Measurements from ENCODE around the gene IFT122.
"Not testable (repeated sequence)": the region's sequence is repeated elsewhere in the genome, so short reads cannot be mapped to it uniquely, and the experiment has no call there.

Gene IFT122

GRCh38 chr3:129542747-129543146, 102.7 kb downstream of the IFT122 start:
- DNase-seq (ENCODE audit: low read depth, low spot score): no peak
- TF ChIP-seq CTCF (IDR thresholded peaks at IDR 0.05; ENCODE audit: low read depth, low read length): no peak
- H3K4me3 ChIP-seq (ENCODE audit: low read depth, low read length): no peak overlapping the region
- in situ Hi-C loops (cut with HindIII; ENCODE audit: low sequenced_read_pairs): no loop called here

DNA sequence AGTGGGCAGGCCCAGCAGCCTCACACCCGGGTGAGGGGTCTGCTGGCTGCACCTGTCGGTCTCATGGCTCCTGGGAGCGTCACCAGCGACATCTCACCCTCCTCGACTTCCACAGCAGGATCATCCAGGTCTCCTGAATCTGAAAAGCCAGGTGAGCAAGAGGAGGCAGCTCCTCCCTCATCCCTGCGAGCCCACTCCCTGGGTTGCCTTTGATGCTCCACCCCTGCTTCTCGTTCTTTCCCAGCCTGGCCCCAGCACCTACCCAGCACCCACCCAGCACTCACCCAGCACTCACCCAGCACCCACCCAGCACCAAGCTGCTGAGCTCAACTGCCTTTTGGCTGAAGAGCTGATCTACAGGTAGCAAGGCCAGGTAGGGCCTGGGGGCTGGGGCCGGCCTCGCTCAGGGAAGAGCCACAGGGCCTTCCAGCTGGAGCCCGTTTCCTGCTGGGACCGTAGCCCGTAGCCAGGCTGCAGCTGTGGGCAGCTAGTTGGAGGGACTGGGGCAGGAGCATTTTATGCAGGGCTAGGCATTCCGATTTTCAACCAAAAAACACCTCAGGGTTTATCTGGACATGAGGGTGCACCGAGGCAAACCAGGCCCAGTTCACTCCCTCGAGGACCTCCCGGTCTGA, 103.2 kb downstream of the IFT122 start, which contains the start of gene H1-8:
Gene H1-8, plus strand, starts transcription at position 20 of the 635 bp plus-strand sequence. Its CDS starts 44 bp downstream, at position 64.
- DNase-seq (ENCODE audit: low read depth, low spot score): no peak
- in situ Hi-C loops (cut with HindIII; ENCODE audit: low sequenced_read_pairs): no loop called here
- no peak within 1 kb of the TSS for H3K4me3 ChIP-seq (ENCODE audit: low read depth, low read length)
- TF ChIP-seq CTCF (IDR thresholded peaks at IDR 0.05; ENCODE audit: low read depth, low read length): no peak

GRCh38 chr3:129543999-129544398, 104.0 kb downstream of the IFT122 start:
- in situ Hi-C loops (cut with HindIII; ENCODE audit: low sequenced_read_pairs): no loop called here
- no peak overlapping the region for H3K4me3 ChIP-seq (ENCODE audit: low read depth, low read length)
- no peak for DNase-seq (ENCODE audit: low read depth, low spot score)
- TF ChIP-seq CTCF (IDR thresholded peaks at IDR 0.05; ENCODE audit: low read depth, low read length): no peak

DNA sequence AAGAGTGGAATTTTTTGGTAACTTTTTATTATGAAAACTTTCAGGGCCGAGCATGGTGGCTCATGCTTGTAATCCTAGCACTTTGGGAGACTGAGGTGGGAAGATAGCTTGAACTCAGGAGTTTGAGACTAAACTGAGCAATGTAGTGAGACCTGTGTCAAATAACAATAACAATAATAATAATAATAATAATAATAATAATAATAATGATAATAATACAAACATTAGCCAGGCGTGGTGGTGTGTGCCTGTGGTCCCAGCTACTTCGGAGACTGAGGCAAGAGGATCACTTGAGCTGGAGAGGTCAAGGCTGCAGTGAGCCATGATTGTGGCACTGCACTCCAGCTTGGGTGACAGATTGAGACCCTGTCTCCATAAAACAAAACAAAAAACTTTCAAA, 105.9 kb downstream of the IFT122 start:
- in situ Hi-C loops (cut with HindIII; ENCODE audit: low sequenced_read_pairs): not testable (repeated sequence)

DNA sequence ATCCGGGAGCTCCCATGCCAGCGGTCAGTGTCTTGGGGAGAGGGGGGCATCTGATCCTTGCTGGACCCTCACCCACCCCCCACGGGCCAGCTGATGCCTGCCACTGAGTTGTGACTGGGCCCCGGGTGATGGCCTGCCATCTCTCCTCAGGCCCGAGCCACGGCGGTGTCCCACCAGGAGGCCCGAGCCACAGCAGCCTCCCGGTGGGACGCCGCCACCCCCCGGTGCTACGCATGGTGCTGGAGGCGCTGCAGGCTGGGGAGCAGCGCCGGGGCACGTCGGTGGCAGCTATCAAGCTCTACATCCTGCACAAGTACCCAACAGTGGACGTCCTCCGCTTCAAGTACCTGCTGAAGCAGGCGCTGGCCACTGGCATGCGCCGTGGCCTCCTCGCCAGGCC, 107.2 kb downstream of the IFT122 start:
- no peak overlapping the region for H3K4me3 ChIP-seq (ENCODE audit: low read depth, low read length)
- in situ Hi-C loops (cut with HindIII; ENCODE audit: low sequenced_read_pairs): no loop called here
- no peak for TF ChIP-seq CTCF (IDR thresholded peaks at IDR 0.05; ENCODE audit: low read depth, low read length)
- DNase-seq (ENCODE audit: low read depth, low spot score): no peak

More for the DNA sequence above, 105.9 kb downstream of the IFT122 start:
- not testable (repeated sequence) for DNase-seq (ENCODE audit: low read depth, low spot score); H3K4me3 ChIP-seq (ENCODE audit: low read depth, low read length)

DNA sequence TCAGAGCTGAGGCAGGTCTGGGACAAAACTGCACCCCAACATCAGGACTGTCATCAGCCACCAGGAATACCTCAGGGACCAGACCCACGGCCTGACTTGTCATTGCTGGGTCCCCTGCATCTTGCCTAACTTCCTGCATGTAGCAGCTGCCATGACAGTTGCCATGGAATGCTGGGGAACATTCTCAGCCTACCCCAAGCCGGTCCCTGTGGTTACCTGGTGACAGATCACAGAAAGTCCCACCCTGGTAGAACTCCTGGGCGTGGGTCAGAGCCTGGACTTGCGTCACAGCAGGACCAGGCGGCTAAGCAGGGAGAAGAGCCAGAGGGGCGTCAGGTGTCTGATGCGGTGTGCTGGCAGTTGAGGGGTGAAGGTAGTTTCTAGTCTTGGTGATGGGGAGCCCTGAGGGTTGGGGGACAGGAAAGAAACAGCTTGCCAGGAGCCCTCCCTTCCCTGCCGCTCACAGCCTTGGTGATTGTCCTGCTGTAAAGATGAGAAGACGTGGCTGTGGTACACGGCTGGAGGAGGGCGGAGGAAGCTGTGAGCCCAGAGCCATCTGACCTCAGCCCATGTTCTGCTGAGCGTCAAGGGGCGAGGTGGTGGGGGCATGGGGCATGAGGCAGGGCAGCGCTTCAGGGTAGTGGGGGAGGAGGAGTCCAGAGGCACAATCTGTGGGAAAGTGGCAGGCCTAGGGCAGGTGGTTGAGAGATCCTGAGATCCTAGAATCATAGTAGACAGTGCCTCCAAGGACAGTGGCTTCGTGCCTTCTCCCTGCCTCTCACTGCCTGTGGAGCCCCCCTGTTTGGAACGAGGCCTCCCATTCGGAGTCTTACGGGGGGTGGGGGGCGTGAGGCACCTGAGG, 108.3 kb downstream of the IFT122 start:
- in situ Hi-C loops (cut with HindIII; ENCODE audit: low sequenced_read_pairs): no loop called here
- TF ChIP-seq CTCF (IDR thresholded peaks at IDR 0.05; ENCODE audit: low read depth, low read length): no peak
- H3K4me3 ChIP-seq (ENCODE audit: low read depth, low read length): no peak overlapping the region
- no peak for DNase-seq (ENCODE audit: low read depth, low spot score)
